T-helper 2 cell treated with Interferon-gamma antibody and Interleukin-4, amounts not matched to agents 5 μg/mL and 100 μg/mL, for 36 hours (primary cell): ENCODE measurements around the gene KIF4B.
"Not testable (repeated sequence)": the region's sequence is repeated elsewhere in the genome, so short reads cannot be mapped to it uniquely, and the experiment has no call there.

Source experiments
- DNase-seq: peaks from one replicate; pipeline ENCODE4 v3.0.0; 2021; ENCODE audit warnings: low spot score
- H3K27ac Mint-ChIP-seq: one replicate; pipeline ENCODE4 v1.8.0; 2021; ENCODE audit warnings: mild to moderate bottlenecking, mixed read lengths
- H3K27me3 Mint-ChIP-seq: one replicate; pipeline ENCODE4 v1.8.0; 2021; ENCODE audit warnings: low read depth, mixed read lengths
- H3K36me3 Mint-ChIP-seq: one replicate; pipeline ENCODE4 v1.8.0; 2021; ENCODE audit warnings: low read depth, mixed read lengths
- H3K4me1 Mint-ChIP-seq: one replicate; pipeline ENCODE4 v1.8.0; 2021; ENCODE audit warnings: low read depth, mixed read lengths
- H3K4me3 Mint-ChIP-seq: one replicate; pipeline ENCODE4 v1.8.0; 2022; ENCODE audit warnings: mild to moderate bottlenecking, moderate library complexity, mixed read lengths
- H3K9me3 Mint-ChIP-seq: one replicate; pipeline ENCODE4 v1.8.0; 2021; ENCODE audit warnings: mixed read lengths

KIF4B gene

DNA sequence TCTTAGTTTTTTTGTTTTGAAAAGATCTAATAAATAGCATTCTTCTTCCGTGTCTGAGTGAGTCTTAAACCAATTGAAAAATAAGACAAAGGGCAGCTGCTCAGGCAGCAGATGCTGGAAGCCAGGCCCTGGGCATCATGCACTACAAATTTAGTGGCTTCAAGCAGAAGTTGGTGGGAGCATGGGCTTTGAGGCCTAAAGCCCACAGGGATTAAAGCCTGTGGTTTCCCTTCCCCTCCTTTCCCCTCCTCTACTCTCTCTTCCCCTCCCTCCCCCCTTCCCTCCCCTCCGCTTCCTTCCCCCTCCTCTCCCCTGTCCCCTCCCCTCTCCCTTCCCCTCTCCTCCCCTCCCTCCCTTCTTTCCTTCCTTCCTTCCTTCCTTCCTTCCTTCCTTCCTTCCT is 20.1 kb upstream of the KIF4B start:
- Mint-ChIP-seq H3K27me3 (peaks cover 15% of the 10 kb centered on the region), H3K27ac (no peak overlapping the region), H3K4me1 (no peaks in the 10 kb centered on the region), H3K36me3 (no peaks in the 10 kb centered on the region), H3K4me3 (no peak overlapping the region), H3K9me3 (no peaks in the 10 kb centered on the region)
- DNase-seq, result no peak

DNA sequence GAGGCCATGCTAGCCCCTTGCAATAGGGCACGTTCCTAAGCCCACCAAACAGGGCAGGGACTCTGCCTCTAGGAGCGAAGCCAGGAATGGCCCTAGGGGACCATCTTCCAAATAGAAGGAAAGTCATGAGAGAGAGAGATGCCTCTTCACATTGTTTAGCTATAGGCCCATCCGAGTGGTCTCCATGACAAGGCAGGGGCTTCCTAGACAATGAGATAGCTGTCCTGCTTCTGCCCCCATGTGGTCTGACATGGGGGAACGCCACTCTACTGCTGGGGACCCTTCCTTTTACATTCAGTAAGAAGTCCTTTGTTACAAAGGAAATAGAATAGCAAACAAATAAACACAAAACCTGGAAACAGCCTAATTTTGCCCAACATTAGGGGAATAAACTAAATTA is 17.9 kb upstream of the KIF4B start:
- peaks cover 22% of the 10 kb centered on the region for H3K27me3 Mint-ChIP-seq
- H3K27ac Mint-ChIP-seq, result no peak overlapping the region
- H3K9me3 Mint-ChIP-seq, result no peaks in the 10 kb centered on the region
- H3K36me3 Mint-ChIP-seq, result no peaks in the 10 kb centered on the region
- DNase-seq, result no peak
- H3K4me1 Mint-ChIP-seq, result peaks cover 4% of the 10 kb centered on the region
- H3K4me3 Mint-ChIP-seq, result no peak overlapping the region

DNA sequence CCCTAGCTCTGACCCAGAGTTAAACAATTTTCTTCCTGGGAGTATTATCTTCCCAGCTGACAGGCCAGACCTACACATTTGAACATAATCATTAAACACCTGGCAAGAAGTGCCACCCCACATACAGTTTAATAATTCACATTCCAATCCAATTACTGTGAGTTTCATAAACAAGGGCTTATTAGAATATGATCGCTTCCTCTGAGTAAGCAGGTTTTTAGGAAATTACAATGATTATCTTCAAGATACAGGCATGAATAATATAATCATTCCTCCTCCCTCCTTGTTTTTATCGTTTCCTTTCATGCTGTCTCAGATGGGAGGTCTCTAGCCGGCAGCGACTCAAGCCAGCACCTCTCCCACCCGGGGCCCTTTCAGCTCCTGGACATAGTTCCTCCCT is 15.8 kb upstream of the KIF4B start:
- H3K4me1 Mint-ChIP-seq, result peaks cover 4% of the 10 kb centered on the region
- no peak for DNase-seq
- peaks cover 22% of the 10 kb centered on the region for H3K27me3 Mint-ChIP-seq
- no peaks in the 10 kb centered on the region for H3K9me3 Mint-ChIP-seq
- no peaks in the 10 kb centered on the region for H3K36me3 Mint-ChIP-seq
- H3K4me3 Mint-ChIP-seq, result no peak overlapping the region
- no peak overlapping the region for H3K27ac Mint-ChIP-seq

DNA sequence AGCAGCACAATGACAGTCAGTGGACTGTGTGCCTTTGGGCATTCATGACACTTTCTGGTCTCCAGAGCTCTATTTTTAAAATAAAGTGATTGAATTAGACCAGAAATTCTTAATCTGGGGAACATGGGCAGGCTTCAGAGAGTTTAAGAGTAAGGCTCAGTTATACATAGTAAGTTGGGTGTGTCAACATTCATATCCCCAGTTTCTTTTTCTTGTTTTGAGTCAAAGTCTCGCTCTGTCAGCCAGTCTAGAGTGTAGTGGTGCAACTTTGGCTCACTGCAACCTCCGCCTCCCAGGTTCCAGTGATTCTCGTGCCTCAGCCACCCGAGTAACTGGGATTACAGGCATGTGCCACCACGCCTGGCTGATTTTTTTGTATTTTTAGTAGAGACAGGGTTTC is 13.7 kb upstream of the KIF4B start:
- H3K36me3 Mint-ChIP-seq, result no peaks in the 10 kb centered on the region
- peaks cover 22% of the 10 kb centered on the region for H3K27me3 Mint-ChIP-seq
- no peaks in the 10 kb centered on the region for H3K9me3 Mint-ChIP-seq
- DNase-seq, result no peak
- no peak overlapping the region for H3K4me3 Mint-ChIP-seq
- no peak overlapping the region for H3K27ac Mint-ChIP-seq
- H3K4me1 Mint-ChIP-seq, result peaks cover 4% of the 10 kb centered on the region

DNA sequence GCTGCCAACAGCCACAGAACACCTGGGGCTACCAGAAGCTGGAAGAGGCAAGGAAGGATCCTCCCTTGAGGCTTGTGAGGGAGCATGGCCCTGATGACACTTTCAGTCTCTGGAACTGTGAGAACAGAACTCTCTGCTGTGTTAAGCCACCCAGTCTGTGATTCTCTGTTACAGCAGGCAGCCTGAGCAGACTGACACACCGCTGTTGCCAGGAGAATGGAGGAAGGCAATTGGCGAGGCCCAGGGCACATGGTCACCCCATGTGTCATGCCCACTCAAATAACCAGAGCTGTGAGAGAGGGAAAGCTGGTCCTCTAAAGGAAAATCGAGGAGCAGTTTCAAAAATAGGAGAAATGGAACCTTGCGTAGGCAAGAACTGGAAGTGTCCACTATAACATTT is 12.0 kb upstream of the KIF4B start:
- DNase-seq, result no peak
- Mint-ChIP-seq H3K36me3 (no peaks in the 10 kb centered on the region), H3K4me3 (no peak overlapping the region), H3K4me1 (peaks cover 4% of the 10 kb centered on the region), H3K27me3 (peaks cover 22% of the 10 kb centered on the region), H3K27ac (no peak overlapping the region), H3K9me3 (no peaks in the 10 kb centered on the region)

DNA sequence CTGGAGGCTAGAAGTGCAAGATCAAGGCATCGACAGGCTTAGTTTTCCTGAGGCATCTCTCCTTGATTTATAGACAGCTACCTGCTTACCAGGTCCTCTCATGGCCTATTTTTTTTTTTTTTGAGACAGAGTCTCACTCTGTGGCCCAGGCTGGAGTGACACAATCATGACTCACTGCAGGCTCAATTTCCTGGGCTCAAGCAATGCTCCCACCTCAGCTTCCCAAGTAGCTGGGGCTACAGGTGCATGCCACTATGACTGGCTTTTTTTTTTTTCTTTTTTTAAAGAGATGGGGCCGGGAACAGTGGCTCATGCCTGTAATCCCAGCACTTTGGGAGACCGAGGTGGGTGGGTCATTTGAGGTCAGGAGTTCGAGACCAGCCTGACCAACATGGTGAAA is 10.8 kb upstream of the KIF4B start:
- DNase-seq, H3K4me3 Mint-ChIP-seq, H3K36me3 Mint-ChIP-seq, H3K27ac Mint-ChIP-seq, H3K4me1 Mint-ChIP-seq, H3K9me3 Mint-ChIP-seq: not testable (repeated sequence)
- H3K27me3 Mint-ChIP-seq, result peaks cover 17% of the 10 kb centered on the region

DNA sequence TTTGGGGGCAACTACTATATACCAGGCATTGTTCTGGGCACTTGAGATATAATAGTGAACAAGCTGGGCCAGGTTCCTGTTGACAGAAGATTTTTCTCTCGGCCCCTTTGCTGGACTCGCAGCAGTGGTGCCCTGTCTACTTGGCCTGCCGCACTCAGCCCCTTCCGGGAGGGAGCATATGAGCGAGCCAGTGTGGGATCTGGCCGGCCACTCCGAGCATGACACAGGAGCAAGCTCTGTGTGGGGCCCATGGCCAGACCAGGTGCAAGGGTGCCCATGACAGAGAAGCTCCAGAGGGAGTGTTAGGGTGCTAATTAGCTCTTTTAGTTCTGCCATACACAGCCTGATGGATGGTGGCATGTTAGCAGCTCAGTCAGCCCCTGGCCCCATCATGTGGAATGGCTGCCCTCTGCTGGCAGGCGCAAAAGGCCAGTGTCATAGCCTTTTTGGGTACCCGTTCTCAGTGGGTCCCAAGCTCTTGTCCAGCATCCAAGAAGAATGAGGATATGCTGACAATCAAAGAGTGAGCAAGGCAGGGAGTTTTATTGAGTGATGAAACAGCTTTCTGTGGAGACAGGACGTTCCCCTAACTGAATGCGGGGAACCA is 9.3 kb upstream of the KIF4B start:
- Mint-ChIP-seq H3K9me3 (no peaks in the 10 kb centered on the region), H3K36me3 (no peaks in the 10 kb centered on the region), H3K27me3 (peaks cover 9% of the 10 kb centered on the region), H3K4me1 (peaks cover 4% of the 10 kb centered on the region), H3K4me3 (no peak overlapping the region), H3K27ac (no peak overlapping the region)
- no peak for DNase-seq

DNA sequence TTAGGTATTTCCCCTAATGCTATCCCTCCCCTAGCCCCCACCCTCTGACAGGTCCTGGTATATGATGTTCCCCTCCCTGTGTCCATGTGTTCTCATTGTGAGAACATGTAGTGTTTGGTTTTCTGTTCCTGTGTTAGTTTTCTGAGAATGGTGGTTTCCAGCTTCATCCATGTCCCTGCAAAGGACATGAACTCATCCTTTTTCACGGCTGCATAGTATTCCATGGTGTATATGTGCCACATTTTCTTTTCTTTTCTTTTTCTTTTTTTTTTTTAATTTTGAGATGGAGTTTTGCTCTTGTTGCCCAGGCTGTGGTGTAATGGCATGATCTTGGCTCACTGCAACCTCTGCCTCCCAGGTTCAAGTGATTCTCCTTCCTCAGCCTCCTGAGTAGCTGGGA is 7.3 kb upstream of the KIF4B start:
- H3K27ac Mint-ChIP-seq, H3K4me1 Mint-ChIP-seq, H3K4me3 Mint-ChIP-seq, H3K27me3 Mint-ChIP-seq, DNase-seq, H3K9me3 Mint-ChIP-seq, H3K36me3 Mint-ChIP-seq: not testable (repeated sequence)

DNA sequence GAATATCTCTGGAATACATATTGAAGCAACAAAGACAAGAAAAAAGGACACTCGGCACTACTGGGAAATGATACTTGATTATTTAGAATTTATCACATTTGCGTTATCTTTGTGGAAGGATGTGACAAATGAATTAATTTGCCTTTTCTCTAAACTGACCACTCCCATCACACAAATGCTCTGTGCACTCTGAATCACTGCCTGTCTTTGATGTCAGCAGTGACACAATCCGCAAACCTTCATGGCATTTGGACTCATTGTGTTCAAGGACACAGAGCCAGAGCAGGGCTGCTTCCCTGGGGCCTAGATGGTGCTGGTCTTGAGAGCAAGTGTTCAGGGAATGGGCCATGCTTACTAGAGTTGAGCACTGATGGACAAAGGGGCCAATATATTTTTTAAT is 4.9 kb upstream of the KIF4B start:
- Mint-ChIP-seq H3K36me3 (no peaks in the 10 kb centered on the region), H3K4me3 (no peak overlapping the region), H3K4me1 (no peaks in the 10 kb centered on the region), H3K27ac (no peak overlapping the region), H3K27me3 (peaks cover 13% of the 10 kb centered on the region), H3K9me3 (no peaks in the 10 kb centered on the region)
- no peak for DNase-seq

DNA sequence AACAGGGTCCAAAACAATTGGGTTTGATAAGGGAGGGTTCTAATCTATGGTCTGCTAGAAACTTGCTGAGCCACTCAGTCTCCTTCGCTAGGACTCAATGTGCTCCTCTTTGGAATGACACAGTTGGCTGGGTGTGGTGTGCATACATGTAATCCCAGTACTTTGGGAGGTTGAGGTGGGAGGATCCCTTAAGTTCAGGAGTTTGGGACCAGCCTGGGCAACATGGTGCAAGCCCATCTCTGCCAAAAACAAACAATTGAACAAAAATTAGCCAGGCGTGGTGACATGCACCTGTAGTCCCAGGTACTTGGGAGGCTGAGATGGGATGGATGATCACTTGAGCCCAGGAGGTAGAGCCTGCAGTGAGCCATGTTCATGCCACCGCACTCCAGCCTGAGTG is 2.7 kb upstream of the KIF4B start:
- no peak for DNase-seq
- peaks cover 9% of the 10 kb centered on the region for H3K4me1 Mint-ChIP-seq
- no peaks in the 10 kb centered on the region for H3K36me3 Mint-ChIP-seq
- no peaks in the 10 kb centered on the region for H3K9me3 Mint-ChIP-seq
- no peak overlapping the region for H3K27ac Mint-ChIP-seq
- H3K4me3 Mint-ChIP-seq, result no peak overlapping the region
- H3K27me3 Mint-ChIP-seq, result peaks cover 12% of the 10 kb centered on the region

DNA sequence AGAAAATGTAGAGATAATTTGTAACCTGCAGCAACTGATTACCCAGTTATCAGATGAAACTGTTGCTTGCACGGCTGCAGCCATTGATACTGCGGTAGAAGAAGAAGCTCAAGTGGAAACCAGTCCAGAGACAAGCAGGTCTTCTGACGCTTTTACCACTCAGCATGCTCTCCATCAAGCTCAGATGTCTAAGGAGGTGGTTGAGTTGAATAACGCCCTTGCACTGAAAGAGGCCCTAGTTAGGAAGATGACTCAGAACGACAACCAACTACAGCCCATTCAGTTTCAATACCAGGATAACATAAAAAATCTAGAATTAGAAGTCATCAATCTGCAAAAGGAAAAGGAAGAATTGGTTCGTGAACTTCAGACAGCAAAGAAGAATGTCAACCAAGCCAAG is 1.7 kb downstream of the KIF4B start:
- H3K27ac Mint-ChIP-seq, result no peak overlapping the region
- H3K27me3 Mint-ChIP-seq, result peaks cover 9% of the 10 kb centered on the region
- no peak for DNase-seq
- no peaks in the 10 kb centered on the region for H3K9me3 Mint-ChIP-seq
- no peaks in the 10 kb centered on the region for H3K36me3 Mint-ChIP-seq
- H3K4me3 Mint-ChIP-seq, result no peak overlapping the region
- H3K4me1 Mint-ChIP-seq, result peaks cover 9% of the 10 kb centered on the region

DNA sequence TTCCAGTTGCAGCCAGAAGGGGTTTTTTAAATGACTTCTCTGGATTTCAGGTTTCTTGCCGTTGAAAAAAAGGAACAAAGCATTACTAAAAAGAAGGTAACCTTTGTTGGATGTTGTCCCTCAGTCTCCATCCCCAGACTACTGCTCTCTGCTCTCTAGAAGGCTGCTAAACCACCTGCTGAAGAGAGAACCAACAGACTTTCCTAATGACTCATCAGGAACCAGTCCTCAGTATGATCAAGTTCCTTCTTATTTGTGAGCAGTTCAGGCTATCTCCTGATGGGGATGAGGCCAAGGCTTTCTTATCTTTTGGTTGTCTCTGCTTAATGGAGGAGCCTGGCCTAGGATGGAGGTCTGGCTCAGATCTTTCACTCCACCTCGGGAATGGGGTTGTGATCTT is 4.1 kb downstream of the KIF4B start:
- H3K27me3 Mint-ChIP-seq, result peaks cover 6% of the 10 kb centered on the region
- H3K4me1 Mint-ChIP-seq, result peaks cover 9% of the 10 kb centered on the region
- H3K36me3 Mint-ChIP-seq, result no peaks in the 10 kb centered on the region
- H3K27ac Mint-ChIP-seq, result no peak overlapping the region
- no peak for DNase-seq
- no peaks in the 10 kb centered on the region for H3K9me3 Mint-ChIP-seq
- H3K4me3 Mint-ChIP-seq, result no peak overlapping the region

DNA sequence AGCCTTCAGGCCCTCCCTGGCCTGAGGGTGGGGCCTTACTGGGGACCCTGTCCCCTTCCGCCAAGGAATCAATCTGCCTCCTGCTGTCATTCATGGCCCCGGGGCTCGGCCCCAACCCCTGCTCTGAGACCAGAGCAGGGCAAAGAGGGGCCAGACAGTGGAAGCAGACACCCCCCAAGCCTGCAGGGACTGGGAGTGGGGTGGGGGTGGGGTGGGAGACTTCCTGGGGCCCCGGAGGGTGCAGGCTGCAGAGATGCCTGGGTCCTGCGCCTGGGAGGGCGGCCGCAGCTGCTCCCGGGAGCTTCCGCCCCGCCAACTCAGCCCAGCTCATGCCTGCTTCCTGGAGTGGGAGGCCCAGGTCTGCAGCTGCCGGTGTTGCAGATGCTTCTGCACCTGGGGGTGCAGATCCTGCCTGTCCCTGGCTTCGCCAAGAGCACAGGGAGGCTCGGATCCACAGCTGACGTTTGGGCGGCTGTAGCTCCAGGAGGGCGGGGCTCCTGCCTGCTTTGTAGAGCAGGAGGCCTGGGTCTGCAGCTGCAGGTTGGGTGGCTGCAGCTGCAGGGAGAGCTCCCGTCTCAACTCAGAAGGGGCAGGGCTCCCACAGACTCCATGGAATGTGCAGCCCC is 6.2 kb downstream of the KIF4B start:
- Mint-ChIP-seq H3K36me3 (no peaks in the 10 kb centered on the region), H3K27ac (no peak overlapping the region), H3K4me3 (no peak overlapping the region), H3K9me3 (no peaks in the 10 kb centered on the region), H3K4me1 (peaks cover 7% of the 10 kb centered on the region), H3K27me3 (peaks cover 3% of the 10 kb centered on the region)
- DNase-seq, result no peak

DNA sequence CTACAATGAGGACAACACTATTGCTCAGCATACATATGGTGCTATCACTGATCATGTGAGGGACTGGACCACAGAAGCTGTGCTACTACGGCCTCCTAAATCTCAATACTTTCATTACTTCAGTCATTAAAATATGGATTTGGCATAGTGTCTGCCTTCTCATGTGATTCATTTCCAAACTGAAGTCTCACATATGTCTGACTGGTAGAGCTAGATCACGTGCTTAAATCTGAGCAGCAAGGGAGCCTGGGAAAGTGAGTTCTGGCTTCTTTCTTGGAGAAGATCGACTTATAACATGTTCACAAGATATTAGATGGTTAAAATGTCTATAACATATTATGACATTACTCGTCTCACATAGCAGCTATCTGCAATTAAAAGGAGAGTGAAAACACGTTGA is 8.3 kb downstream of the KIF4B start:
- no peak overlapping the region for H3K27ac Mint-ChIP-seq
- no peaks in the 10 kb centered on the region for H3K4me1 Mint-ChIP-seq
- peaks cover 3% of the 10 kb centered on the region for H3K27me3 Mint-ChIP-seq
- no peak overlapping the region for H3K4me3 Mint-ChIP-seq
- H3K9me3 Mint-ChIP-seq, result no peaks in the 10 kb centered on the region
- no peaks in the 10 kb centered on the region for H3K36me3 Mint-ChIP-seq
- no peak for DNase-seq

DNA sequence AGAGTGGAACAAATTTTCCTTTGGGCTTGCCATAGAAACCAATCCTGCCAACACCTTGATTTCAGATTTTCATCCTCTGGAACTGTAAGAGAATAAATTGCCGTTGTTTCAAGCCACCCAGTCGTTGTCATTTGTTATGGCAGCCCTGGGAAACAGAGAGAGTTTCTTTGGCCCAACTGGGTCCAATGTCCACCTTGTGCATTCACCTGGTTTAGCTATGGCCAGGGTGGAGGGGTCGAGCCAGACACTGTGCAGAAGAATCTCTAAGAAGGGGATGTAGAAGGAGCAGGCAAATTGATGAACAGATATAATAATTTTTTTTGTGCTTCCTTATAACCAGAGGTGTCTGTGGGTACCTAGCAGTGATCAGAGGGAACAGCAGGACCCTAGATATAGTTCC is 9.8 kb downstream of the KIF4B start:
- peaks cover 3% of the 10 kb centered on the region for H3K27me3 Mint-ChIP-seq
- DNase-seq, result no peak
- H3K36me3 Mint-ChIP-seq, result no peaks in the 10 kb centered on the region
- no peaks in the 10 kb centered on the region for H3K9me3 Mint-ChIP-seq
- H3K27ac Mint-ChIP-seq, result no peak overlapping the region
- H3K4me1 Mint-ChIP-seq, result no peaks in the 10 kb centered on the region
- no peak overlapping the region for H3K4me3 Mint-ChIP-seq
